Measurements from ENCODE around the gene UBE2O. TPM values are rescaled to one million over a fixed set of nuclear protein-coding genes. Genes with fewer than 3 reads are reported as not detected.

The UBE2O gene
- total RNA-seq, 1 experiment from 2014 or later, result 64.7 TPM

DNA sequence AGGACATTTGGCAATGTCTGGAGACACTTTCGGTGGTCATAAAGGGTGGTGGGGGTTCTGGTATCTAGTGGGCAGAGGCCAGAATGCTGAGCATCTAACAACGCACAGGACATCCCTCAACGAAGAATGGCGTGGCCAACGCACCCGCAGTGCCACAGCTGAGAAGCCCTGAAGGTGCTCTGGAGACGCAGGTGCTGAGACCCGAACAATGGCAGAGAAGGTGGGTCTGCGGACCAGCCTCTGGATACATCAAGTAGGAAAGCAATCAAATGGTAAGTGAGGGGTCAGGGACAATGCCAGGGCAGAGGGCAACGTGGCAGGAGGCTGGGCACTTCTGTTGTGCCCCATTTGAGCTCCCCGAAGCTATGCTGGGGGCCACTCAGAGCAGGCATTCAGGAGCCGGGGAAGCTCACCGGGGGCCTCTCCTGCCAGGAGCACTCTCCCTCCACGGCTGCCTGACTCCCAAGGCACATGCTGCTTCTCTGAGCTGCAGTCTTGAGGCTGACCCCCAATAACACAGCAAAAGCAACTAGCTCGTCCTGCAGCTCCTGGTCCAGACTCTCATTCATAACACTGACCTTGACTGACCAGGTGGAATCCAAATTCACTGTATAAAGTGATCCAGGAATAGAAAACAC, 42.5 kb downstream of the UBE2O start:
- H3K27ac ChIP-seq (ENCODE audit: low read length), result no peak overlapping the region
- intact Hi-C loops (cut with micrococcal nuclease), result no loop called here
- H3K27me3 ChIP-seq (ENCODE audit: low read length), result no peaks in the 10 kb centered on the region
- H3K4me2 ChIP-seq (ENCODE audit: low read length), result no peak overlapping the region
- no peaks in the 10 kb centered on the region for H3K9me3 ChIP-seq (ENCODE audit: low read length)
- DNase-seq (no peak), ATAC-seq (no peak)
- no peaks in the 10 kb centered on the region for H3K9me2 ChIP-seq (replicated peaks; ENCODE audit: low read length)
- no peaks in the 10 kb centered on the region for H3F3A ChIP-seq (ENCODE audit: low read length, unreplicated experiment)
- H4K20me1 ChIP-seq (ENCODE audit: low read length), result peaks cover 24% of the 10 kb centered on the region
- ChIA-PET CTCF (interaction anchor here (0.6 to 4.0 kb wide), 2 partner anchors 48 to 61 kb away, joined by 3 to 50 read pairs; no protein-coding TSS in a partner anchor), POLR2A (ENCODE audit: unreplicated experiment) (interaction anchor here (0.6 kb wide), 1 partner anchor 47 kb away, joined by 3 read pairs; no protein-coding TSS in a partner anchor)
- TF ChIP-seq EZH2 (IDR thresholded peaks at IDR 0.05; ENCODE audit: low read length, unreplicated experiment), result no peak
- H3K4me3 ChIP-seq (ENCODE audit: low read length), result no peak overlapping the region
- H3K79me2 ChIP-seq (ENCODE audit: low read length), result peaks cover 80% of the 10 kb centered on the region
- no peak overlapping the region for H2AFZ ChIP-seq (ENCODE audit: low read length)
- no peaks in the 10 kb centered on the region for H3K4me1 ChIP-seq (ENCODE audit: insufficient read depth, low read length)
- no peaks in the 10 kb centered on the region; the same call in 1 of the 2 replicates for H3K36me3 ChIP-seq (ENCODE audit: low read depth, low read length)
- no peak overlapping the region for H3K9ac ChIP-seq (ENCODE audit: low read length)
- BruUV-seq (replicated peaks), result no TSS peak

DNA sequence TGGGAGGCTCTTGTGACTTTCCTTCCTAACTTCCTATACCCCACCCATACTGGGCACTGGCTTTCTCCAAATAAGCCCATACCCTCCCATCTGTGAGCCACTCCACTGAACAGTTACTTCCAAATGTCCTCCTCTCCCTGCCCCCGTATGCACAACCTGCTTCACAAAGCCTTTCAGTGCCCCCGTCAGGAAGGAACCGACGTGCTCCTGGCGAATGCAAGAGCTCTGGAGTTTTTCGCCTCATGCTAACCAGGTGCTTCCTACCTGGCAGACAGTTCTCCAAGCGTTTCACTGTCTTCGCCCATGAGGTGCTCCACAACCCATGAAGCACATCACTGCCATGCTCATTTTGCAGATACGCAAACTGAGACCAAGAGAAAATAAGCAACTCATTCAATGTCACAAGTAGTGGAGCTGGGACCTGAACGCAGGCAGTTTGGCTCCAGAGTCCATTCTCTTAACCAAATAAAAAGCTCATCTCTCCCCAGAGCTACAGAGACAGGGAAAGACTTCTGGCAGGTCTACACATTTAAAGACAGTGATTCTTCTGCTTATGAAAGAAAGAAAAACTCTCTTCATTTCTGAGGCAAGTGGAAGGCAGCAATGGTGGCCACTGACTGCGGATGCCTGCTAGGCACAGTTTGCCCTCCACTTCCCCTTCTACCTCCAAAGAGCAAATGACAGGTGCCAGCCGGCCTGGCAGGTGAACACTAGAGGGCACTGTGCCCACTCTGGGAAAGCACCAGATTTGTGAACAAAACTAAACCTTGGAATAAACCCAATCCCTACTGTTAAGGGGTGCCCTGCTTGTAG, 44.7 kb downstream of the UBE2O start:
- no peaks in the 10 kb centered on the region for H3K9me3 ChIP-seq (ENCODE audit: low read length)
- H4K20me1 ChIP-seq (ENCODE audit: low read length), result peaks cover 15% of the 10 kb centered on the region
- H2AFZ ChIP-seq (ENCODE audit: low read length), result no peak overlapping the region
- H3K4me2 ChIP-seq (ENCODE audit: low read length), result no peak overlapping the region
- no TSS peak for BruUV-seq (replicated peaks)
- H3K27ac ChIP-seq (ENCODE audit: low read length), result no peak overlapping the region
- intact Hi-C loops (cut with micrococcal nuclease), result loop anchor here (1.0 kb wide), 2 partner anchors 50 to 98 kb away; no protein-coding TSS in a partner anchor
- TF ChIP-seq EZH2phosphoT487 (IDR thresholded peaks at IDR 0.05; ENCODE audit: borderline replicate concordance, low read length), result no peak
- TF ChIP-seq, protein P1, sequence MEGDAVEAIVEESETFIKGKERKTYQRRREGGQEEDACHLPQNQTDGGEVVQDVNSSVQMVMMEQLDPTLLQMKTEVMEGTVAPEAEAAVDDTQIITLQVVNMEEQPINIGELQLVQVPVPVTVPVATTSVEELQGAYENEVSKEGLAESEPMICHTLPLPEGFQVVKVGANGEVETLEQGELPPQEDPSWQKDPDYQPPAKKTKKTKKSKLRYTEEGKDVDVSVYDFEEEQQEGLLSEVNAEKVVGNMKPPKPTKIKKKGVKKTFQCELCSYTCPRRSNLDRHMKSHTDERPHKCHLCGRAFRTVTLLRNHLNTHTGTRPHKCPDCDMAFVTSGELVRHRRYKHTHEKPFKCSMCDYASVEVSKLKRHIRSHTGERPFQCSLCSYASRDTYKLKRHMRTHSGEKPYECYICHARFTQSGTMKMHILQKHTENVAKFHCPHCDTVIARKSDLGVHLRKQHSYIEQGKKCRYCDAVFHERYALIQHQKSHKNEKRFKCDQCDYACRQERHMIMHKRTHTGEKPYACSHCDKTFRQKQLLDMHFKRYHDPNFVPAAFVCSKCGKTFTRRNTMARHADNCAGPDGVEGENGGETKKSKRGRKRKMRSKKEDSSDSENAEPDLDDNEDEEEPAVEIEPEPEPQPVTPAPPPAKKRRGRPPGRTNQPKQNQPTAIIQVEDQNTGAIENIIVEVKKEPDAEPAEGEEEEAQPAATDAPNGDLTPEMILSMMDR (conservative IDR thresholded peaks at IDR 0.05; ENCODE audit: low read depth, low read length), result peak; percentile 99
- peaks cover 19% of the 10 kb centered on the region for H3K36me3 ChIP-seq (ENCODE audit: low read depth, low read length)
- H3K9me2 ChIP-seq (replicated peaks; ENCODE audit: low read length), result no peaks in the 10 kb centered on the region
- no peak overlapping the region for H3K4me3 ChIP-seq (ENCODE audit: low read length)
- peaks cover 58% of the 10 kb centered on the region for H3K79me2 ChIP-seq (ENCODE audit: low read length)
- H3K9ac ChIP-seq (ENCODE audit: low read length), result no peak overlapping the region
- no peaks in the 10 kb centered on the region for H3F3A ChIP-seq (ENCODE audit: low read length, unreplicated experiment)
- DNase-seq, result peak; percentile 91
- no peaks in the 10 kb centered on the region for H3K4me1 ChIP-seq (ENCODE audit: insufficient read depth, low read length)
- peak; percentile 72 for ATAC-seq
- CTCF ChIA-PET, result interaction anchor here (0.6 to 4.0 kb wide), 4 partner anchors 24 to 264 kb away, joined by 3 to 50 read pairs (median 3); partner anchors contain the start of gene SPHK1
- POLR2A ChIA-PET (ENCODE audit: unreplicated experiment), result no interaction called here
- H3K27me3 ChIP-seq (ENCODE audit: low read length), result no peaks in the 10 kb centered on the region

DNA sequence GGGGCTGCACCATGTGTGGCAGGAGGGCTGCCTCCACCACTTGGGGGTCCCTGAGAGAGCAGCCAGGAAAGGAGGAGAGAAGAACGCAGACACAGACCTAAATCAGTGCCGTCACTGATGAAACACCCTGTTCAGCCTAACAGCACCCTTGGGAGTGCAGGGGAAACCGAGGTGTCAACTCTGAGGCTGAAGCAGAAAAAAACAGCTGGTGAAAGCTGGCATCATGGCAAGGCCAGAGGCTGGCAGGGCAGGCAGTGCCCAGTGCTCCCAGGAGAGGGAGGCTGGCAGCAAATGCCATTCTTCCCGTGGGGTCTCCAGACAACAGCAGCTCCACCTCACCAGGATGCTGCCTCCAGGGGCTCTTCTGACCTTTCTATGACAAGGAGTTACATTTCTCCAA, 45.4 kb downstream of the UBE2O start:
- Histone ChIP-seq H3K27me3 (ENCODE audit: low read length) (no peaks in the 10 kb centered on the region), H3K9me2 (replicated peaks; ENCODE audit: low read length) (no peaks in the 10 kb centered on the region), H3K9ac (ENCODE audit: low read length) (no peak overlapping the region), H3K4me3 (ENCODE audit: low read length) (no peak overlapping the region), H3K9me3 (ENCODE audit: low read length) (no peaks in the 10 kb centered on the region), H3K79me2 (ENCODE audit: low read length) (peaks cover 51% of the 10 kb centered on the region), H3F3A (ENCODE audit: low read length, unreplicated experiment) (no peaks in the 10 kb centered on the region), H2AFZ (ENCODE audit: low read length) (no peak overlapping the region), H3K4me1 (ENCODE audit: insufficient read depth, low read length) (no peaks in the 10 kb centered on the region), H3K27ac (ENCODE audit: low read length) (no peak overlapping the region), H3K4me2 (ENCODE audit: low read length) (no peak overlapping the region), H4K20me1 (ENCODE audit: low read length) (peaks cover 15% of the 10 kb centered on the region), H3K36me3 (ENCODE audit: low read depth, low read length) (peaks cover 24% of the 10 kb centered on the region)
- BruUV-seq (replicated peaks), result no TSS peak
- CTCF ChIA-PET, result no interaction called here
- DNase-seq, result no peak
- TF ChIP-seq EZH2 (IDR thresholded peaks at IDR 0.05; ENCODE audit: low read length, unreplicated experiment), result no peak
- no peak for TF ChIP-seq EZH2phosphoT487 (IDR thresholded peaks at IDR 0.05; ENCODE audit: borderline replicate concordance, low read length)
- TF ChIP-seq, protein P1 (conservative IDR thresholded peaks at IDR 0.05; ENCODE audit: low read depth, low read length), result no peak
- ATAC-seq, result no peak
- POLR2A ChIA-PET (ENCODE audit: unreplicated experiment), result no interaction called here
- intact Hi-C loops (cut with micrococcal nuclease), result no loop called here

All from PC-3 (cell line).